ENCODE results near the gene ITPR2.
"Not testable (repeated sequence)": the region's sequence is repeated elsewhere in the genome, so short reads cannot be mapped to it uniquely, and the experiment has no call there.

ITPR2 gene

DNA sequence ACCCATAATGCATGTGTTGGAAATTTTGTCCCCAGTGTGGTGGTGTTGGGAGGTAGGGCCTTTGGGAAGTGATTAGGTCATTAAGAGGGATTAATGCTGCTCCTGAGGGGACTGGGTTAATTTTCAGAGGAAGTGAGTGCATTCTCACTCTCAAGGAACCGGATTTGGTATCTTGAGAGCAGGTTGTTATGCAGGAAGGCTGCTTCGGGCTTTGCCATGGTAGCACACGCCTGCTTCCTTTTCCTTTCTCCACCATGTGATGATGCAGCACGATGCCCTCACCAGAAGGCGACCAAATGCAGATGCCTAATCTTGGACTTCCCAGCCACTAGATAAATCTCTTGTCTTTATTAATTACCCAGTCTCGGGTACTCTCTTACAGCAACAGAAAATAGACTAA lies 380.5 kb downstream of the ITPR2 start:
- no peak for DNase-seq (ENCODE audit: low read depth)

DNA sequence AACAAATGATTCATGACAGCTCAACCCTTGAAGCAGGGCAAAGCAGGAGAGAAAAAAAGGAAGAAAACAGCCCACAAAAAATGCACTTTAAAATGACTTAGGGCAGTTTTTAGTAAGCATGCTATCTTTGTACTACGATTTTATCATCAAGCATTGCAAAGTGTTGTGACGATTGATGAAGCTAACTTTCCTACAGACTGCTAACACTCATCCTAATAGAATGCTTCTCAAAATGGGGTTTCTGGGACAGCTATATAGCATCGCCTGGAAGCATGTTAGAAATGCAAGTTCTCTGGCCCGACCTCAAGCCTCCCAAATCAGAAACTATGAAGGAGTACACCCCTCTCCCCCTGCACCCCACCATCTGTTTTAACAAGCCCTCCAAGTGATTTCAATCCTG lies 381.2 kb downstream of the ITPR2 start:
- no peak for DNase-seq (ENCODE audit: low read depth)

DNA sequence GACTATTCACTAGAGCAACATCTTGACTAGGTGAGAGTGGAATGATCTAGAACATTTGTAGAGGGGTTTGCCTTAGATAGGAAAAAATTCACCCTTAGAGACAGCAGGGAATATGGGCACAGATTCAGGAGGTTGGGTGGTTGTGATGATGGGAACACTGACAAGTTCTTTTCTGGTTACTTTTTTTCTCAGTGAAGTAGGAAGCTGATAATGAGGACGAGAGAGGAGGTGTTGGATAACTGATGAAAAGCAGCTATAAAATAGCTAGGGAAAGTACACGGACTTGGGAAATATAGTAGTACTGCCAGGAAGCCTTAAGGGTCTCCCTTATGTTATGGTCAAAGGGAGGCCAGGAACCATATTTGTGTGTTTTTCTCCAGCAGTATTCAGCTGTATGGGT lies 387.1 kb downstream of the ITPR2 start:
- no peak for DNase-seq (ENCODE audit: low read depth)

DNA sequence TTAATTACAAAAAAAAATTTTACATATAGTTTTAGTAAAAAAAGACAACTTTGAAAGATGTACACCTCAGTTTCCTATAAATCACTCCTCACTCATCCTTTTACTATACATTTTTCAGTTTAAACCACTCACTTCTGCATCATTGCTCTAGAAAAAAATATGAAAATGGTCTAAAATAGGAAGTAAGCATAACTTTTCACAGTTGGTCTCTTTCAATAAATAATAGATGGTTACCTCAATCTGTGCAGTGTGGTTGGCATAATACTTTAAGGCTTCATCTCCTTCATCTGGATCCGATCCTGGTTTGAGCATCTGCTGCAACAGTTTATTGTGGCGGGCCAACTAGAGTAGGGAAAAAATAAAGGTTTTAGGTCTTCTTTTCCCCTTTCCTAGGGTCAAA lies 389.7 kb downstream of the ITPR2 start:
- no peak for DNase-seq (ENCODE audit: low read depth)

DNA sequence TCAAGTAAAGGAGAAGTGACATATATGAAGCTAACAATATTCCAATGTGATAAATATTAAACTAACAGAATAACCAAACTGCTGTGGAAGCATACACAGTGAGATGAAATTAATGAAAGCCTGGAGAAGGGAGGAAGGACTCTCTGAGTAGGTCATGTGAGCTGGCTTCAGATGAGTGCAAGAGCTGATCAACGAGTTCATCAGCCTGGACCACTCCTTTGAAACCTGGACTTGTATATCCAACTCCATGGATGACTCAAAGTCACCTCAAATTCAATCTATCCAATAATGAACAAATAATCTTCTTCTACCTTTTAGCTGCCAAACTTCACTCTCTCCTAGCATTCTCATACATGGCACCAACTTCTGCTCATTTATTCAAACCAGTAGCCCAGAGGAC lies 391.6 kb downstream of the ITPR2 start:
- DNase-seq (ENCODE audit: low read depth): no peak

DNA sequence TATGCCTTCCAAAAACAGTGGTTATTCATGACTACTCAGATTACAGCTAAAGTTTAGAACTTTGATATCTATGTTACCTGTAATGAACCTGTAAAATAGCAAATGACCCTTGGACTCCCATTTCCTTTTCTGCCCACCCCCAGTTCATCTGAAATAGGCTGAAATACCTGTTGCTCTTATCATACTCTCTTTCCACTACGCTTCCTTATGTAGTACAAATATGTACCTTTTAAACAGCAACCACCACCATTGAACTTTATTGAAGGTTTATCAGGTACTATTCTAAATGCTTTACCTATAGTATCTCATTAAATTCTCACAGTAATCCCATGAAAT lies 398.0 kb downstream of the ITPR2 start:
- no peak for DNase-seq (ENCODE audit: low read depth)

DNA sequence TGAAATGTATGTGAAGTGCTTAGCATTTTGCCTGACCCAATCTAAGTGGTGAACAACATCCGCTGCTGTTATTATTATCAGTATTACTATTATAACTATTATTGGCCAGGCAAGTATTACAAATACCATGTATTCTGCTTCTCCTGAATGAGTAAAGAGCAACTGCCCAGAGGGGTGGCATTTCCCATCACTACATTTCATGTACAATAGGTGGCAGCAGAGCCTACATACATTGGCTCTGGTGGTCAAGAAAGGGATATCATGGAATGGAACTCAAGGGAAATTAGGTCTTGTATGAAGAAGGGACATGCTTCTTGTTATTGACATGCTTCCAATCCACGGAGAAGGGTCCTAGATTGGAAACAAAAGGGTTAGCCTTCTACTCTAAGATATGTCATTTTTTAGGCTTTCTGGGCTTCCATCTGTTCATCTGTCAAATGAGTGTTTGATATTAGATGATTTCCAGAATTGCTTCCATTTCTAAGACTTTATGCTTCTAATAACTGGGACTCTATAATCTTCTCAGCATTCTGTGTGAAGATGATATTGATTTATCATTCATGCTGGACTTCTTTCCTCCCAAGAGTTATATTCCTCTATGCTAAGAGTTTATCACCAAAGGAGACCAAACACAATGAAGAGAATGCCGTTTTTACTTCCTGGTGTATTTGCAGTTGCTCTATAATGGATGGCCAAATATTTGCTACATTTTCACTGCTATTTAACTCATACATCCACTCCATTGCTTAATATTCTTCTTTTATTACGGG lies 398.5 kb downstream of the ITPR2 start:
- DNase-seq (ENCODE audit: low read depth): peak; percentile 59

DNA sequence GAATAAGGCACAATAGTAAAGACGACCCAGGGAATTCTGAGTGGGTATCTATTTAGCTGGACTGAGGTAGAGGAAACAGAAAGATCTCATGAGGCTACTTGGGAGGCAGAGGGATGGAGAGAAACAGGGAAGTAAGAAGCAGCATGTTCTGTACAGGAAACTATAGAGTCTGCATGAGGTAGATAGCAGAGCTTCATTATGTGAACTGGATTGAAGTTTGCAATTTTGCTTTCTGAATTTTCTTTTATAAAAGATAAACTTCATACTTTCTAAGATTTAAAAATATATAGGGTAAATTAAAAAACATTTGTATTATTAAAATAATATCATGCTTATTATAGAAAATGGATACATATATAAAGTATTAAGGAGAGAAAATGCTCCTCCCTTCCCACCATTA lies 399.3 kb downstream of the ITPR2 start:
- not testable (repeated sequence) for DNase-seq (ENCODE audit: low read depth)

DNA sequence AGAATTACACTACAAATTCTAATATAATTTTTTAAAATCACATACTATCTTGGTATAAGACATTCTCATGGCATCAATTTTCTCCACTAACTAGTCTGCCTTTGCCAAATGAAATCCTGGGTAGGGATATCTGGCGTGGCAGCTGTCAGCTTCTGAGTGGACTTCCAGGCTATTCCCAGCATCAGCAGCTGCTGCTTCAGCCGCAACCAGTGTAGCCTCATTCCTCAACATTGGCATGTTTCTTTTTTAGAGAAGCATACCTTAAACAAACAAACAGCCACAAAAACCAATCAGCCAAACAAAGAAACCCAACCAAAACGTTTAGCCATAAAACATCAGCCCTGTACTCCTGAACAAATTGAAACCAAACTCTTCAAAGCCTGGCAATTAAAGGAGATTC lies 401.8 kb downstream of the ITPR2 start:
- no peak for DNase-seq (ENCODE audit: low read depth)

DNA sequence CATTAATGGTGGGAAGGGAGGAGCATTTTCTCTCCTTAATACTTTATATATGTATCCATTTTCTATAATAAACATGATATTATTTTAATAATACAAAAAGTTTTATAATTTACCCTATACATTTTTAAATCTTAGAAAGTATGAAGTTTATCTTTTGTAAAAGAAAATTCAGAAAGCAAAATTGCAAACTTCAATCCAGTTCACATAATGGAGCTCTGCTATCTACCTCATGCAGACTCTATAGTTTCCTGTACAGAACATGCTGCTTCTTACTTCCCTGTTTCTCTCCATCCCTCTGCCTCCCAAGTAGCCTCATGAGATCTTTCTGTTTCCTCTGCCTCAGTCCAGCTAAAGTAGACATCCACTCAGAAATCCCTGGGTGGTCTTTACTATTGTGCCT lies 402.4 kb downstream of the ITPR2 start:
- DNase-seq (ENCODE audit: low read depth): not testable (repeated sequence)

DNA sequence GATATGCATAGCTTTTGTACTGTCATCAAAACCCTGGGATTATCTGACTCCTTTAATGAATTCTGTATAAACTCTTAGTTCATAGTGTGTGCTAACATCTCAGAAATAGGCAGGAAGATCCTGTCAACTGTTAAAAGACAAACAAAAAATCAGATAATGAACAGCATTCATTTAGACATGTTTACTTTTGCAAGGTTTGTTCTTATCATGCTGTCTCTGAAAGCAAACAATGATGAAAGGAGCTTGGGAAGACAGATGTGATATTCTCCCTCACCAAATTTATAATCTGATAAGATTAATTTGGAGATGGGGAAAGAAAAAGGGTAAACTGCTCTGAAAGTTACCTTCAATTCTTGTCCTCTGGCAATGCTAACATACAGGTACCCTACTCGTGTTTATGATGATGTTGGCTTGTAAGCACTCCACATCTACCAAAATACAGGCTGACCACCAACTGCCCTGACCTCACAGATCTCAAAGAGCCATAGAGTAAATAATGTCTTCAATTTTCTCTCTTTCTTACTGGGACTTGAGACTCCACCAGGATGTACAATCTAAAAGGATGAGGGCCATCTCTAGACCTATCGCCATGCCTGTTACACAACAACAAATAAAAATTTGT lies 403.8 kb downstream of the ITPR2 start:
- no peak for DNase-seq (ENCODE audit: low read depth)

DNA sequence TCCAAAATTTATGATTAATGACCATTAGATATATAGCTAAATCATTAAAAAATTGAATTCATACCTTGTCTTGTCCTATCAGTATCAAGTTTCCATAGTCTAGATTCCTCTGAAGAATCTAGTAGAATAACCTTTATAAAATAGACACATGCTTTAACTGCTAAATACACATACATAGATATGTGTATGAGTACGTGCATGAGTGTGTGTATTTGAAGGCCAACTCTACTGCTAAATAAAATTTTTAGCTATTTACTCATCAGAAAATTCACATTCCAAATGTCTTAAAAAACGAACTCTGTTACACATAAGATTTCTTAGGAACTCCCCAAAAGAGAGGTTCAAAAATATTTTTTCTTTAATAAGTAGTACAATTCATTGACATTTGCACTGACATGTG lies 404.6 kb downstream of the ITPR2 start:
- no peak for DNase-seq (ENCODE audit: low read depth)

DNA sequence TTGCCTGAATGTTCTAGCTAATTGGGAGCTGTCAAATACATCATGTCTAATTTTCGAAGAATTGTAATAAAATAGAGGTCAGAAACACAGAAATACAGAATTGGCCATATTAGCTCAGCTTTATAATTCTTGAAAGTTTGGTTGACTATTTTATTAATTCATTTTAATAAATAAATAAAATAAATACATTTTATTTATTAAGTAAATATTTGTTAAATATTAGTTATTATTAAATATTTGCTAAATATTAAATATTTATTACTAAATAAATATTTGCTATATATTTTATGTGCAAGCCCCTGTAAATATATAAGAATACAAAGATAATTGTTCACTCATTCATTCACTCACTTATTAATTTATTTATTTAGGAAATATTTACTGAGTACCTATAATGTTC lies 406.3 kb downstream of the ITPR2 start:
- DNase-seq (ENCODE audit: low read depth): no peak

DNA sequence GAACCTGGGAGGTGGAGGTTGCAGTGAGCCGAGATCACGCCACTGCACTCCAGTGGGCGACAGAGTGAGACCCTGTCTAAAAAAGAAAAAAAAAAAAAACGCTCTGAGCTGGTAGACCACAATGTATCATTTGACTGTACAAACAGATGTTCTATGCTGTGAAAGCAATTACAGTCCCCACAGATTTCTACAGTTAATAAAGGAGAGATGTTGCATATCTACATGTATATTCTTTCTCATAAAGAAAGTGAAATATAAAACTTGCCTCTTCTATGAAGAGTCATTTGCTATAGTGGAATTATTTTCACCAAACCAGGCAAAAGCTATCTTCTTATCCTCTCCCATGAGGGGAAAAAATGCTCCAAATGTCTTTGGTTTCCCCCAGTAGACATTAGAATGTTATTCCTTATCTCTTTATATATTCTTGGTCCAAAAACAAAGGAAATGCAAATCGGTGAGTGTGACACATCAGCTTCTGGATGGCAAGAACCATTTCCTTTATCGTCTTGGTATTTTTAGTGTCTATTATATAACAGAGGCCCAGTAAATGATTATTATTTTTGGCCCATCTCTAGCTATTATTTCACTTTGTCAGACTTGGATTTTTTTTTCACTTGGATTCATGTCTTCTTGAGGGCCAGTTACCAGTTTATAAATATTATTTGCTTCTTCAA lies 407.3 kb downstream of the ITPR2 start:
- no peak for DNase-seq (ENCODE audit: low read depth)

DNA sequence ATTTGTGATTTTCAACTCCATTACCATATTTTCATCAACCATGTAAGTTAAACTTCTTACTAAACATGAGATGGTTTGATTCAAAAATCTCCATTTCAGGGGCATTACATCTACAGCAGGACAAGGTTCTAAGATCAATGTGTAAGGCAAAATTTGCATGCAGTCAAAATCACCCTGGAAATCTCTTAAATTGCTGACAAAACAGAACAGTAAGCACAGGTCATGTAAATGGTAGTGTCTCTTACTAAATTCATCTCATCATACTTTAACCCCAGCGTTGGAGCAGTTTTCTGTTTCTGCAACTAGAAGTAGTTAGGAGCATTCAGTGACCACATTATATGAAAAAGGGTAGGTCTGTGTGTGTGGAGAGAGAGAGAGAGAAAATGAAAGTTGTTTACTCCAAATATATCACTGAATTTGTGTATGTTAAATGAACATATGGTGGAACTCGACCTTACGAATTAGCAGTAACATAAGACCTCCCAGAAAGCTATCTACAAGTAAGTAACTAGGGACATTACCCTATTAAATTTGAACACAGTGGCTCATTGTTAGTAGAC lies 410.1 kb downstream of the ITPR2 start:
- no peak for DNase-seq (ENCODE audit: low read depth)

DNA sequence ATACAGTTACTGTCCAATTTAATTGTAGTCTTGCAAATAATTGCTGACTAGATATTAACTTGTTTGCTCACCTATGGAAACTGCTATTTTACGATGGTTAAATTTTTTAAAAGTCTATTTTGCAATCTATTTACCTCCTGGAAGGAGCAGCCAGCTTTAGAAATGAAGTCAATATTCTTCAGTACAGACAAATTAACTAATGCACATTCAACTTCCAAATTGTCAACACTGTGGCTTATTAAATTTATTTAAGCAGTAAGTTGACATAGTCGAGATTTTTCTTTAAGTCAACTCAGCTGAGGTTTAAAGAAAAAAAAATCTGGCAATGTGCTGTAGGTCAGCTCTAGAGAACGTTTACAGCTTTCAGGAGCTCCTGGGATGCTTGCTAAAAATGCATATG lies 416.4 kb downstream of the ITPR2 start:
- no peak for DNase-seq (ENCODE audit: low read depth)

DNA sequence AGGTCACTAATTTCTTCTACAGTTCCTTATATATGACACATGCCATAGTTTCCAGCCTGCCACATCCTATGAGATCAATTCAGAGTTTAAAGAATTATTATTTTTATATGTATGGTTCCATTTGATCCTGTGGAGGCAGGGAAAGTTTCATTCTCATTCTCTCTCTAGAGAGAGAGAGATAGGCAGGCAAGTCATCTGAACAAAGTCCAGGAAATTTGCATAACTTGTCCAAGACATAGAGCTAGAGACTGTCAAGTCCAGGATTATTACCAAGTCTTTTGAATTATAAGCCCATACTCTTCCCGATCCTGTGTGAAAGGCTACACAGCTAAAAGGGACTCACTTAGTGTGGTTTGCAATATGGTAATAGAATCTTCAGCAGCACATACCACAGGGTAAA lies 422.3 kb downstream of the ITPR2 start:
- no peak for DNase-seq (ENCODE audit: low read depth)

DNA sequence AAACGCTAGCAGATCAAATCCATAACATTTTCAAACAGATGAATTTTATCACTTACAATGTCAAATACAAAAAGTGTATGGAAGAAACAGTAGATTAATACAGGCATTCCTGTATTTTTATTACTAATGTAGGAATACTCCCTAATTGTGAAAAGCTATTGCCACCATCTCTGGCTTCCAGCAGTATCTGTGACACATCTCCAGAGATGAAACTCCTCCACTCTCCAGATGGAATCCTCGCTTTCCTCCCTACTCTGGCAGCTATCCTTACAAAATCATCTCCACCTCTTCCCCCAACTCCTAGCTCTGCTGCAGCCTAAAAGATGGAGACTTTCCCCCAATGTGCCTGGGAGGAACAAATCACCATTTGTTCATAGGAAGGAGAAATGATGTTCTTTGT lies 426.2 kb downstream of the ITPR2 start:
- DNase-seq (ENCODE audit: low read depth): no peak

DNA sequence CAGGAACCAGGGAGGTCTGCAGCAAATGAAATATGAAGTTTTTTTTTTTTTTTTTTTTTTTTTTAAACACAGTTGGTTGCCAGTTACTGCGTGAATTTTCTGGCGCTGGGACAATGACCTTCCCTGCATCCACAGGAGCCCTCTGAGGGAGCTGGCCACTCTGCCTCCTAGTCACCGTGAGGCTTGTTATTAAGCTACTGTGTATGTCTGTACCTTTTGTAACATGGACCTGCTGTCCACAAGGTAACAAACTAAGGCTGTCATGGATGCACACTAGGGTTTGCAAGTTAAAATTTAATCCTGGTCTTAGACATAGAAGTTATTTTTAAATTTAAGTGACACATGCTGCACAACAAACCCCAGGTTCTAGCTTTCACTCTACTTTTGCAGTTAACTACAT lies 426.6 kb downstream of the ITPR2 start:
- no peak for DNase-seq (ENCODE audit: low read depth)

DNA sequence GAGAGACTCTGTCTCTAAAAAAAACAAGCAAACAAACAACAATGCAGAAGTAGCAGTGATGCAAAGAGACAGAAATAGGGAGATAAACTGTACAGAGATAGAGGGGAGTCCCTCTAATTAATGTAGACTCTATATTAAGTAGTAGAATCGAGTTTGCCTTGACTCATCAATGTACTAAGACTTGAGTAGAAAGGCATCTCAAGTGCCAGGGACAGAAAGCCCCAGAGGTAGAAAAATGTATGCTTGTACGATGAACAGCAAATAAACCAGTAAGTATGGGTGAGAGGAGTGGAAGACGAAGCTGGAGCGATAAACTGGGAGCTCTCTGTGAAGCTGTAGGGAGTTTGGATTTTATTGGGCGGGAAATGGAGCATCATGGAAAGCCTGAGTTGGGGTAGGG lies 429.4 kb downstream of the ITPR2 start:
- DNase-seq (ENCODE audit: low read depth): no peak

DNA sequence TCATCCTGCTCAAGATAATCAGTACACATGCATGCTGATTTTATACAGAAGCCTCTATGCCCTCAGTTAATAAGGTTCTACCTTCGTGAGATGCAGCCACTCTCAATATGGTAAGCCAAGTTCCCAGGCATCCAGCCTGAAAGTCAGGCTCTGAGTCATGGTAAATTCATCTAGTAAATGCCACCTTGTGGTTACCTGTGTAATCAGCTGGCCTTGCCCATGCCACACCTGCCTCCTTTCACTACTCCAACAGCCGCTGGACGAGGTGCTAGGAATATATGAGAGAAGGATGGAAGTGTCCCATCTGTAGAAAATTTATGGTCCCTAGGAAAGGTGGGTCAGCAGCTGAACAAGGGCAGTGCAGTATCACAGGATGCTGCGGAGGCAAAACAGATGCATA lies 430.3 kb downstream of the ITPR2 start:
- DNase-seq (ENCODE audit: low read depth): no peak

DNA sequence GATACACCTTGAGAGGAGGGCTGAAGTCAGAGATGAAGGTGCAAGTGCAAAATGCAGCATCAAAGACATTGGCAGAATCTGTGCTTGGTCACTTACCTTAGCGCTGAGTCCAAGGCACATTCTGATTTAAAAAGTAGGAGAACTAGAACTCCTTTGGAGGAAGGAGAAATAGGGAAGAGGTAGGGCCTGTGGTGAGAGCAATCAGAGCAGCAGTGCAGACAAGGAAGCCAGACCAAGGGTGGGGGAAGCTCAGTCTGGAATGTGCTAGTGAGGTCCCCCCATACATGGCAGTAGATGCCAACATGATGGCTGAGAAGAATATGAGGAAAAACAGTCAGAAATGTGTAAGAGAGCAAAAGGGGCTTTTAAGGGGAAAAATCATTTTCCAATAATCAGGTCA lies 431.1 kb downstream of the ITPR2 start:
- DNase-seq (ENCODE audit: low read depth): no peak

DNA sequence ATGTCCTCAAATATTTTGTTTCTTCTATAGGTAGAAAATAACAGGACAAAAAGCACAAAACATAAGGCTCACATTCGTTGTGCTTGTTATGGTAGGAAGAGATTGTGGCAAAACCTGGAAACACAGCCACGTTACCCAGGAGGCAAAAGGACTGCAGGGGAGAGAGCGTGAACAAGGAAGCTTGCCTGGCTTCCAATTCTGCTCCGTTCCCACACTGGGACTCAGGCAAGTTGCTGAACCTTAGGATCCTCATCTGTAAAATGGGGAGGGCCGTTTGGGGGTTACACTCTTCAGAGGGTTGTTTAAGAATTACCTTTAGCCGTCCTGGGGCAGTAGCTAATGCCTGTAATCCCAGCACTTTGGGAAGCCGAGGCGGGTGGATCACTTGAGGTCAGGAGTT lies 432.4 kb downstream of the ITPR2 start:
- no peak for DNase-seq (ENCODE audit: low read depth)

Data from fibroblast of the conjunctiva (primary cell).